K562 (cell line): Measurements from ENCODE around the gene CTDSP2.

ENCODE experiments used
- JUNB ChIP-seq: fragments of 450-650 bp; formaldehyde crosslinking; conservative IDR thresholded peaks from 2 replicates; pipeline ENCODE4 v1.4.0; 2020; ENCODE audit warnings: mild to moderate bottlenecking
- NRF1 ChIP-seq, 2 experiments: fragments of 450-650 bp; IDR thresholded peaks in 1 of 2; conservative IDR thresholded peaks in 1 of 2; 2 replicates each; pipeline ENCODE4 v1.6.1; 2014; ENCODE audit warnings: mild to moderate bottlenecking in 2 of 2
- PCBP2 ChIP-seq: fragments of 200-400 bp; formaldehyde crosslinking; IDR thresholded peaks from 2 replicates; pipeline ENCODE4 v1.6.1; 2018; ENCODE audit warnings: low read length, low read depth, mild to moderate bottlenecking, moderate library complexity; ENCODE audit not compliant: poor library complexity, severe bottlenecking
- SPI1 ChIP-seq: IDR thresholded peaks from 2 replicates; pipeline ENCODE4 v1.6.1; 2011; ENCODE audit warnings: low read depth, low read length, control low read depth, borderline replicate concordance
- TCF3 ChIP-seq: sonication (generic); formaldehyde crosslinking; IDR thresholded peaks from 2 replicates; pipeline ENCODE4 v1.4.0; 2020; ENCODE audit warnings: mild to moderate bottlenecking, missing genetic modification reagents
- ZNF668 ChIP-seq: fragments of 250-450 bp; sonication (Bioruptor Pico); IDR thresholded peaks from 2 replicates; pipeline ENCODE4 v1.8.0; 2022; ENCODE audit warnings: mild to moderate bottlenecking, inconsistent platforms
- TF ChIP-seq, protein P1 (sequence below): sonication (generic); formaldehyde crosslinking; IDR thresholded peaks from 2 replicates; pipeline ENCODE4 v1.5.0; 2020; ENCODE audit warnings: missing genetic modification reagents
- TF ChIP-seq, protein P2 (sequence below), 3 experiments: IDR thresholded peaks in 2 of 3; conservative IDR thresholded peaks in 1 of 3; 2 replicates each; pipeline ENCODE4 v1.5.1; 2011 to 2012; ENCODE audit warnings: low read length in 3 of 3, mild to moderate bottlenecking in 3 of 3, control low read depth in 2 of 3, improper control_type of control experiment in 1 of 3, inconsistent platforms in 1 of 3, low read depth in 1 of 3, mixed read lengths in 1 of 3, moderate library complexity in 1 of 3; ENCODE audit not compliant: insufficient read depth in 2 of 3
- TF ChIP-seq, protein P3 (sequence below): fragments of 250-450 bp; sonication (Bioruptor Pico); IDR thresholded peaks from 2 replicates; pipeline ENCODE4 v1.8.0; 2021; ENCODE audit warnings: mild to moderate bottlenecking, moderate library complexity
- TF ChIP-seq, protein P4 (sequence below): sonication (generic); formaldehyde crosslinking; IDR thresholded peaks from 2 replicates; pipeline ENCODE4 v1.8.0; 2023; ENCODE audit warnings: mild to moderate bottlenecking, missing genetic modification reagents

DNA sequence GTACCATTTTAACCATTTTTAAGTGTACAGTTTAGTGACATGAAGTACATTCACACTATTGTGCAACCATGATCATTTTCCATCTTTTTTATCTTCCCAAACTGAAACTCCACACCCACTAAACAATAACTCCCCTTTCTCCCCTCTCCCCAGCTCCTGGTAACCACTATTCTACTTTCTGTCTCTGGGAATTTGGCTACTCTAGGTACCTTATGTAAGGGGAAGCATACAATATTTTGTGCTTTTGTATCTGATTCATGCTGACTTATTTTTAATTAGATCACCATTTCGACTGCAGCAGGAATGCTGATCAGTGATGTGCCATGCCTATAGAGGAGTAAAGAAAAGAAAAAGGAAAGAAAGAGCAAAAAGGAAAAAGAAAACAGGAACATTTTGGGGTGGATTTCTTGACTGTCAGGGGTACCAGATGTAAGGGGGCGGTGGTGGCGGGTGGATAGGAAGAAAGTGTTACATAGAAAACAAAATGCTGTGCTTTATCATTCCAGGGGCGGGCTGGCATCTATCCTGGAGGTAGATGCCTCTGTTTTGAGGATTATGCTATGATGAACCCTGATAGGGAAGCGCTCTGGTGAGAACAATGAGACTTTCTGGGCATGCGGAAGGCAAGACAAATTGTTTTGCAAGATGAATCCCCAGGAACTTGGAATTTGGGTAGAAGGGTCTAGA is 45.2 kb upstream of the CTDSP2 start:
- TF ChIP-seq, protein P1, sequence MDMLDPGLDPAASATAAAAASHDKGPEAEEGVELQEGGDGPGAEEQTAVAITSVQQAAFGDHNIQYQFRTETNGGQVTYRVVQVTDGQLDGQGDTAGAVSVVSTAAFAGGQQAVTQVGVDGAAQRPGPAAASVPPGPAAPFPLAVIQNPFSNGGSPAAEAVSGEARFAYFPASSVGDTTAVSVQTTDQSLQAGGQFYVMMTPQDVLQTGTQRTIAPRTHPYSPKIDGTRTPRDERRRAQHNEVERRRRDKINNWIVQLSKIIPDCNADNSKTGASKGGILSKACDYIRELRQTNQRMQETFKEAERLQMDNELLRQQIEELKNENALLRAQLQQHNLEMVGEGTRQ (CRISPR knock-in tag), result no peak
- no peak for TF ChIP-seq ZNF668
- TF ChIP-seq, protein P2, sequence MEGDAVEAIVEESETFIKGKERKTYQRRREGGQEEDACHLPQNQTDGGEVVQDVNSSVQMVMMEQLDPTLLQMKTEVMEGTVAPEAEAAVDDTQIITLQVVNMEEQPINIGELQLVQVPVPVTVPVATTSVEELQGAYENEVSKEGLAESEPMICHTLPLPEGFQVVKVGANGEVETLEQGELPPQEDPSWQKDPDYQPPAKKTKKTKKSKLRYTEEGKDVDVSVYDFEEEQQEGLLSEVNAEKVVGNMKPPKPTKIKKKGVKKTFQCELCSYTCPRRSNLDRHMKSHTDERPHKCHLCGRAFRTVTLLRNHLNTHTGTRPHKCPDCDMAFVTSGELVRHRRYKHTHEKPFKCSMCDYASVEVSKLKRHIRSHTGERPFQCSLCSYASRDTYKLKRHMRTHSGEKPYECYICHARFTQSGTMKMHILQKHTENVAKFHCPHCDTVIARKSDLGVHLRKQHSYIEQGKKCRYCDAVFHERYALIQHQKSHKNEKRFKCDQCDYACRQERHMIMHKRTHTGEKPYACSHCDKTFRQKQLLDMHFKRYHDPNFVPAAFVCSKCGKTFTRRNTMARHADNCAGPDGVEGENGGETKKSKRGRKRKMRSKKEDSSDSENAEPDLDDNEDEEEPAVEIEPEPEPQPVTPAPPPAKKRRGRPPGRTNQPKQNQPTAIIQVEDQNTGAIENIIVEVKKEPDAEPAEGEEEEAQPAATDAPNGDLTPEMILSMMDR (IDR thresholded peaks at IDR 0.05 in 2 of 3, conservative IDR thresholded peaks at IDR 0.05 in 1 of 3; ENCODE audit: insufficient read depth in 2 of 3, low read depth in 1 of 3, low read length in 3 of 3), result no peak
- TF ChIP-seq TCF3, result no peak
- TF ChIP-seq, protein P3, sequence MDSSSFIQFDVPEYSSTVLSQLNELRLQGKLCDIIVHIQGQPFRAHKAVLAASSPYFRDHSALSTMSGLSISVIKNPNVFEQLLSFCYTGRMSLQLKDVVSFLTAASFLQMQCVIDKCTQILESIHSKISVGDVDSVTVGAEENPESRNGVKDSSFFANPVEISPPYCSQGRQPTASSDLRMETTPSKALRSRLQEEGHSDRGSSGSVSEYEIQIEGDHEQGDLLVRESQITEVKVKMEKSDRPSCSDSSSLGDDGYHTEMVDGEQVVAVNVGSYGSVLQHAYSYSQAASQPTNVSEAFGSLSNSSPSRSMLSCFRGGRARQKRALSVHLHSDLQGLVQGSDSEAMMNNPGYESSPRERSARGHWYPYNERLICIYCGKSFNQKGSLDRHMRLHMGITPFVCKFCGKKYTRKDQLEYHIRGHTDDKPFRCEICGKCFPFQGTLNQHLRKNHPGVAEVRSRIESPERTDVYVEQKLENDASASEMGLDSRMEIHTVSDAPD (CRISPR knock-in tag), result no peak
- TF ChIP-seq NRF1 (conservative IDR thresholded peaks at IDR 0.05 in 1 of 2, IDR thresholded peaks at IDR 0.05 in 1 of 2), result no peak
- TF ChIP-seq, protein P4, sequence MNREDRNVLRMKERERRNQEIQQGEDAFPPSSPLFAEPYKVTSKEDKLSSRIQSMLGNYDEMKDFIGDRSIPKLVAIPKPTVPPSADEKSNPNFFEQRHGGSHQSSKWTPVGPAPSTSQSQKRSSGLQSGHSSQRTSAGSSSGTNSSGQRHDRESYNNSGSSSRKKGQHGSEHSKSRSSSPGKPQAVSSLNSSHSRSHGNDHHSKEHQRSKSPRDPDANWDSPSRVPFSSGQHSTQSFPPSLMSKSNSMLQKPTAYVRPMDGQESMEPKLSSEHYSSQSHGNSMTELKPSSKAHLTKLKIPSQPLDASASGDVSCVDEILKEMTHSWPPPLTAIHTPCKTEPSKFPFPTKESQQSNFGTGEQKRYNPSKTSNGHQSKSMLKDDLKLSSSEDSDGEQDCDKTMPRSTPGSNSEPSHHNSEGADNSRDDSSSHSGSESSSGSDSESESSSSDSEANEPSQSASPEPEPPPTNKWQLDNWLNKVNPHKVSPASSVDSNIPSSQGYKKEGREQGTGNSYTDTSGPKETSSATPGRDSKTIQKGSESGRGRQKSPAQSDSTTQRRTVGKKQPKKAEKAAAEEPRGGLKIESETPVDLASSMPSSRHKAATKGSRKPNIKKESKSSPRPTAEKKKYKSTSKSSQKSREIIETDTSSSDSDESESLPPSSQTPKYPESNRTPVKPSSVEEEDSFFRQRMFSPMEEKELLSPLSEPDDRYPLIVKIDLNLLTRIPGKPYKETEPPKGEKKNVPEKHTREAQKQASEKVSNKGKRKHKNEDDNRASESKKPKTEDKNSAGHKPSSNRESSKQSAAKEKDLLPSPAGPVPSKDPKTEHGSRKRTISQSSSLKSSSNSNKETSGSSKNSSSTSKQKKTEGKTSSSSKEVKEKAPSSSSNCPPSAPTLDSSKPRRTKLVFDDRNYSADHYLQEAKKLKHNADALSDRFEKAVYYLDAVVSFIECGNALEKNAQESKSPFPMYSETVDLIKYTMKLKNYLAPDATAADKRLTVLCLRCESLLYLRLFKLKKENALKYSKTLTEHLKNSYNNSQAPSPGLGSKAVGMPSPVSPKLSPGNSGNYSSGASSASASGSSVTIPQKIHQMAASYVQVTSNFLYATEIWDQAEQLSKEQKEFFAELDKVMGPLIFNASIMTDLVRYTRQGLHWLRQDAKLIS (CRISPR knock-in tag), result no peak
- no peak for TF ChIP-seq SPI1
- no peak for TF ChIP-seq JUNB
- TF ChIP-seq PCBP2, result no peak
